IMR-90 (cell line): ENCODE results near the gene DPF3.

Experiments
- BHLHE40 ChIP-seq: fragments of 150-350 bp; IDR thresholded peaks from 2 replicates; pipeline ENCODE4 v1.6.1; 2016; ENCODE audit warnings: mild to moderate bottlenecking, low read depth, low read length
- CHD1 ChIP-seq: IDR thresholded peaks from 2 replicates; pipeline ENCODE4 v1.6.1; 2012; ENCODE audit warnings: low read depth, low read length, improper control_type of control experiment
- MAFK ChIP-seq: IDR thresholded peaks from 2 replicates; pipeline ENCODE4 v1.6.1; 2012; ENCODE audit warnings: low read depth, low read length, improper control_type of control experiment
- POLR2A ChIP-seq: IDR thresholded peaks from 2 replicates; pipeline ENCODE4 v1.6.1; 2012; ENCODE audit warnings: mild to moderate bottlenecking, low read depth, low read length
- RCOR1 ChIP-seq: IDR thresholded peaks from 2 replicates; pipeline ENCODE4 v1.6.1; 2012; ENCODE audit warnings: mild to moderate bottlenecking, low read length, improper control_type of control experiment; ENCODE audit not compliant: insufficient replicate concordance
- SMC3 ChIP-seq: fragments of 150-350 bp; IDR thresholded peaks from 2 replicates; pipeline ENCODE4 v1.6.1; 2016; ENCODE audit warnings: low read depth, mild to moderate bottlenecking, antibody characterized with exemption, low read length, moderate library complexity
- TF ChIP-seq, protein P1 (sequence below): fragments of 150-350 bp; IDR thresholded peaks from 2 replicates; pipeline ENCODE4 v1.6.1; 2016; ENCODE audit warnings: low read depth, mild to moderate bottlenecking, low read length, moderate library complexity, borderline replicate concordance
- TF ChIP-seq, protein P2 (sequence below): conservative IDR thresholded peaks from 2 replicates; pipeline ENCODE4 v1.5.1; 2012; ENCODE audit warnings: mild to moderate bottlenecking, low read depth, low read length, improper control_type of control experiment

DNA sequence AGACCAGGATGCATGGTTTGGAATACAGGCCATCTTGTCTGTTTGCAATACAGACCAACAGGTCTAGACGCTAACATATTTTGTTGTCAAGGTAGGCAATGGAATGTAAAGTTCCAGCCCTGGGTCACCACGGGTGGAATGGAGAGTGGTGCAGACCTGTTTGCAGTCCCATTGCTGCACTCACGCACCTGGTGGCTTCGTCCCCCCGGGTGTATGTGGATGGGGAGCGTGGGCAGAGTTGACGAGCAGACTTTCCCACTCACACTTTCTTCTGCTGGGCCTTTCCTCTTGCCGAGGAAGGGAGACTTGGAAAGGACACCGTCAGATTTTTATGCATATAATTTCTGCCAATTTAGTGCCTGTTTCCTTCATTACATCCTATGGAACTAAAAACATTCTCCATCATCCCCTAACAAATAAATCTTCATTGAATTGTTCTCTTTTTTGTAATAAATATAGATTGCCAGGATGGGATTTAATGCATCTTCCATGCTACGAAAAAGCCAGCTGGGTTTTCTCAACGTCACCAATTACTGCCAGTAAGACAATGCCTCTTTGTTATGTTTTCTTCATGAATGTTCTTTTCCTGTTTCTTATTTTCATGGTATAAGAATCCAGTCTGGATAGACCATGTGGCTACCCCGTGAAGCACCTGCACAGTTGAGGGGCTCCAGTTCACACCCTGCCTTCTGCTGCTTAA, 47.5 kb upstream of the DPF3 start:
- TF ChIP-seq POLR2A (no peak), CHD1 (no peak), BHLHE40 (no peak), MAFK (no peak), SMC3 (no peak), RCOR1 (no peak)
- TF ChIP-seq, protein P1, sequence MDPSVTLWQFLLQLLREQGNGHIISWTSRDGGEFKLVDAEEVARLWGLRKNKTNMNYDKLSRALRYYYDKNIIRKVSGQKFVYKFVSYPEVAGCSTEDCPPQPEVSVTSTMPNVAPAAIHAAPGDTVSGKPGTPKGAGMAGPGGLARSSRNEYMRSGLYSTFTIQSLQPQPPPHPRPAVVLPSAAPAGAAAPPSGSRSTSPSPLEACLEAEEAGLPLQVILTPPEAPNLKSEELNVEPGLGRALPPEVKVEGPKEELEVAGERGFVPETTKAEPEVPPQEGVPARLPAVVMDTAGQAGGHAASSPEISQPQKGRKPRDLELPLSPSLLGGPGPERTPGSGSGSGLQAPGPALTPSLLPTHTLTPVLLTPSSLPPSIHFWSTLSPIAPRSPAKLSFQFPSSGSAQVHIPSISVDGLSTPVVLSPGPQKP = no peak
- TF ChIP-seq, protein P2, sequence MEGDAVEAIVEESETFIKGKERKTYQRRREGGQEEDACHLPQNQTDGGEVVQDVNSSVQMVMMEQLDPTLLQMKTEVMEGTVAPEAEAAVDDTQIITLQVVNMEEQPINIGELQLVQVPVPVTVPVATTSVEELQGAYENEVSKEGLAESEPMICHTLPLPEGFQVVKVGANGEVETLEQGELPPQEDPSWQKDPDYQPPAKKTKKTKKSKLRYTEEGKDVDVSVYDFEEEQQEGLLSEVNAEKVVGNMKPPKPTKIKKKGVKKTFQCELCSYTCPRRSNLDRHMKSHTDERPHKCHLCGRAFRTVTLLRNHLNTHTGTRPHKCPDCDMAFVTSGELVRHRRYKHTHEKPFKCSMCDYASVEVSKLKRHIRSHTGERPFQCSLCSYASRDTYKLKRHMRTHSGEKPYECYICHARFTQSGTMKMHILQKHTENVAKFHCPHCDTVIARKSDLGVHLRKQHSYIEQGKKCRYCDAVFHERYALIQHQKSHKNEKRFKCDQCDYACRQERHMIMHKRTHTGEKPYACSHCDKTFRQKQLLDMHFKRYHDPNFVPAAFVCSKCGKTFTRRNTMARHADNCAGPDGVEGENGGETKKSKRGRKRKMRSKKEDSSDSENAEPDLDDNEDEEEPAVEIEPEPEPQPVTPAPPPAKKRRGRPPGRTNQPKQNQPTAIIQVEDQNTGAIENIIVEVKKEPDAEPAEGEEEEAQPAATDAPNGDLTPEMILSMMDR = no peak
